Activated naive CD4-positive, alpha-beta T cell treated with anti-CD3 and anti-CD28 coated beads for 36 hours (primary cell): ENCODE measurements around the gene PRDM2. TPM values are rescaled to one million over a fixed set of nuclear protein-coding genes. Genes with fewer than 3 reads are reported as not detected.

Experiments
- CTCF ChIA-PET: fragments of 350-600 bp; sonication (Branson Sonifier 250); formaldehyde crosslinking; loops from one replicate; lab custom pipeline; 2021; ENCODE audit warnings: antibody characterized with exemption; lab: Charles Lee
- DNase-seq: peaks from one replicate; pipeline ENCODE4 v3.0.0-alpha.2; 2020
- H3K27ac Mint-ChIP-seq: one replicate; pipeline ENCODE4 v1.8.0; 2021; ENCODE audit warnings: mild to moderate bottlenecking, mixed read lengths
- H3K27me3 Mint-ChIP-seq: one replicate; pipeline ENCODE4 v1.8.0; 2021; ENCODE audit warnings: low read depth, mixed read lengths
- H3K36me3 Mint-ChIP-seq: one replicate; pipeline ENCODE4 v1.8.0; 2021; ENCODE audit warnings: low read depth, mixed read lengths
- H3K4me1 Mint-ChIP-seq: one replicate; pipeline ENCODE4 v1.8.0; 2021; ENCODE audit warnings: low read depth, mixed read lengths
- H3K4me3 Mint-ChIP-seq: one replicate; pipeline ENCODE4 v1.8.0; 2021; ENCODE audit warnings: mild to moderate bottlenecking, moderate library complexity, mixed read lengths
- H3K9me3 Mint-ChIP-seq: one replicate; pipeline ENCODE4 v1.8.0; 2021; ENCODE audit warnings: mixed read lengths
- intact Hi-C: fragments of 100-400 bp; cut with micrococcal nuclease; formaldehyde crosslinking; loops from one replicate; pipeline ENCODE4 v1.15.1; 2023
- total RNA-seq, 2 experiments: library from RNA; stranded (reverse); gene quantifications; one replicate each; pipeline ENCODE4 v1.2.3, GENCODE V29; 2021

The PRDM2 gene
- total RNA-seq, 2 experiments from 2014 or later: 33.8 to 37.3 TPM

GRCh38 chr1:13801655-13802486 lies 101.9 kb downstream of the PRDM2 start:
- Mint-ChIP-seq H3K9me3 (no peaks in the 10 kb centered on the region), H3K27me3 (no peaks in the 10 kb centered on the region), H3K4me3 (no peak overlapping the region), H3K27ac (no peak overlapping the region), H3K36me3 (peaks cover 2% of the 10 kb centered on the region), H3K4me1 (peaks cover 18% of the 10 kb centered on the region)
- DNase-seq: no peak
- intact Hi-C loops: no loop called here
- CTCF ChIA-PET: no interaction called here

- Mint-ChIP-seq H3K27ac (no peak overlapping the region), H3K36me3 (peaks cover under 1% of the 10 kb centered on the region), H3K9me3 (no peaks in the 10 kb centered on the region), H3K4me1 (peaks cover 10% of the 10 kb centered on the region), H3K4me3 (no peak overlapping the region), H3K27me3 (no peaks in the 10 kb centered on the region)
- CTCF ChIA-PET: no interaction called here
- DNase-seq: no peak
- intact Hi-C loops: no loop called here
Observed at GRCh38 chr1:13802782-13803545, 103.0 kb downstream of the PRDM2 start.

GRCh38 chr1:13803546-13804239 lies 103.7 kb downstream of the PRDM2 start:
- no peaks in the 10 kb centered on the region for H3K36me3 Mint-ChIP-seq
- no peak overlapping the region for H3K4me3 Mint-ChIP-seq
- H3K9me3 Mint-ChIP-seq: no peaks in the 10 kb centered on the region
- H3K4me1 Mint-ChIP-seq: peaks cover 10% of the 10 kb centered on the region
- DNase-seq: no peak
- H3K27ac Mint-ChIP-seq: no peak overlapping the region
- H3K27me3 Mint-ChIP-seq: no peaks in the 10 kb centered on the region
- intact Hi-C loops: no loop called here
- CTCF ChIA-PET: no interaction called here

- no peak overlapping the region for H3K4me3 Mint-ChIP-seq
- H3K9me3 Mint-ChIP-seq: no peaks in the 10 kb centered on the region
- peaks cover 10% of the 10 kb centered on the region for H3K4me1 Mint-ChIP-seq
- CTCF ChIA-PET: interaction anchor here (0.9 to 1.1 kb wide), 2 partner anchors 8 to 135 kb away, joined by 3 to 4 read pairs; no protein-coding TSS in a partner anchor
- H3K36me3 Mint-ChIP-seq: no peaks in the 10 kb centered on the region
- H3K27me3 Mint-ChIP-seq: no peaks in the 10 kb centered on the region
- no peak for DNase-seq
- intact Hi-C loops: no loop called here
- no peak overlapping the region for H3K27ac Mint-ChIP-seq
Observed at GRCh38 chr1:13804240-13804633, 104.2 kb downstream of the PRDM2 start.

- H3K27ac Mint-ChIP-seq: no peak overlapping the region
- H3K4me1 Mint-ChIP-seq: peaks cover 10% of the 10 kb centered on the region
- no peaks in the 10 kb centered on the region for H3K27me3 Mint-ChIP-seq
- H3K4me3 Mint-ChIP-seq: no peak overlapping the region
- intact Hi-C loops: no loop called here
- CTCF ChIA-PET: interaction anchor here (0.9 to 1.2 kb wide), 4 partner anchors 8 to 139 kb away, joined by 3 to 4 read pairs (median 3); no protein-coding TSS in a partner anchor
- DNase-seq: no peak
- no peaks in the 10 kb centered on the region for H3K9me3 Mint-ChIP-seq
- no peaks in the 10 kb centered on the region for H3K36me3 Mint-ChIP-seq
Observed at GRCh38 chr1:13805431-13805830, 105.4 kb downstream of the PRDM2 start.

GRCh38 chr1:13806108-13806507 lies 106.1 kb downstream of the PRDM2 start:
- Mint-ChIP-seq H3K4me1 (peaks cover 11% of the 10 kb centered on the region), H3K9me3 (no peaks in the 10 kb centered on the region), H3K27ac (no peak overlapping the region), H3K4me3 (no peak overlapping the region), H3K36me3 (no peaks in the 10 kb centered on the region), H3K27me3 (no peaks in the 10 kb centered on the region)
- DNase-seq: no peak
- intact Hi-C loops: no loop called here
- CTCF ChIA-PET: interaction anchor here (1.1 kb wide), 1 partner anchor 9 kb away, joined by 3 read pairs; no protein-coding TSS in a partner anchor

GRCh38 chr1:13807209-13807608 lies 107.2 kb downstream of the PRDM2 start:
- H3K27me3 Mint-ChIP-seq: no peaks in the 10 kb centered on the region
- intact Hi-C loops: no loop called here
- peaks cover 13% of the 10 kb centered on the region for H3K4me1 Mint-ChIP-seq
- no peaks in the 10 kb centered on the region for H3K9me3 Mint-ChIP-seq
- no peaks in the 10 kb centered on the region for H3K36me3 Mint-ChIP-seq
- CTCF ChIA-PET: no interaction called here
- peak; percentile 26 for DNase-seq
- no peak overlapping the region for H3K4me3 Mint-ChIP-seq
- no peak overlapping the region for H3K27ac Mint-ChIP-seq

GRCh38 chr1:13808729-13809131 lies 108.7 kb downstream of the PRDM2 start:
- CTCF ChIA-PET: interaction anchor here (0.6 to 1.2 kb wide), 2 partner anchors 125 to 144 kb away, joined by 3 read pairs; no protein-coding TSS in a partner anchor
- Mint-ChIP-seq H3K9me3 (no peaks in the 10 kb centered on the region), H3K4me1 (peaks cover 13% of the 10 kb centered on the region), H3K27me3 (no peaks in the 10 kb centered on the region), H3K27ac (no peak overlapping the region), H3K4me3 (no peak overlapping the region), H3K36me3 (no peaks in the 10 kb centered on the region)
- no peak for DNase-seq
- intact Hi-C loops: loop anchor here (1.0 kb wide), 1 partner anchor 143 kb away; no protein-coding TSS in a partner anchor

GRCh38 chr1:13809461-13810159 lies 109.6 kb downstream of the PRDM2 start:
- Mint-ChIP-seq H3K4me1 (peaks cover 13% of the 10 kb centered on the region), H3K27ac (no peak overlapping the region), H3K36me3 (no peaks in the 10 kb centered on the region), H3K27me3 (no peaks in the 10 kb centered on the region), H3K9me3 (no peaks in the 10 kb centered on the region), H3K4me3 (no peak overlapping the region)
- CTCF ChIA-PET: interaction anchor here (0.6 to 1.2 kb wide), 2 partner anchors 54 to 145 kb away, joined by 3 to 4 read pairs; no protein-coding TSS in a partner anchor
- no peak for DNase-seq
- intact Hi-C loops: loop anchor here (1.0 kb wide), 1 partner anchor 144 kb away; no protein-coding TSS in a partner anchor

GRCh38 chr1:13812456-13813397 lies 112.7 kb downstream of the PRDM2 start:
- H3K4me1 Mint-ChIP-seq: peaks cover 5% of the 10 kb centered on the region
- H3K4me3 Mint-ChIP-seq: no peak overlapping the region
- H3K27me3 Mint-ChIP-seq: no peaks in the 10 kb centered on the region
- H3K36me3 Mint-ChIP-seq: no peaks in the 10 kb centered on the region
- no peaks in the 10 kb centered on the region for H3K9me3 Mint-ChIP-seq
- no peak overlapping the region for H3K27ac Mint-ChIP-seq
- CTCF ChIA-PET: interaction anchor here (0.8 to 2.0 kb wide), 6 partner anchors 12 to 150 kb away, joined by 3 to 11 read pairs (median 4); no protein-coding TSS in a partner anchor
- intact Hi-C loops: loop anchor here (1.0 kb wide), 1 partner anchor 147 kb away; no protein-coding TSS in a partner anchor
- no peak for DNase-seq
